Natural killer cell (primary cell): ENCODE results near the gene LUZP1. TPM values are rescaled to one million over a fixed set of nuclear protein-coding genes. Genes with fewer than 3 reads are reported as not detected.

Experiments
- ATAC-seq, 3 donors: fragments of 150-1000 bp in 2 of 3; fragments of 200-7000 bp in 1 of 3; cut with Tn5 transposase; 1 replicate in 1 of 3; 2 replicates in 2 of 3; pipeline ENCODE4 v1.10.0; 2021; ENCODE audit warnings: mild to moderate bottlenecking in 2 of 3, moderate library complexity in 2 of 3
- DNase-seq, 2 donors: peaks; one replicate each; pipeline versions ENCODE4 v3.0.0 to v3.0.0-alpha.2; 2013 to 2021; ENCODE audit warnings: mixed read lengths in 1 of 2
- H3K27ac ChIP-seq: one replicate; pipeline ENCODE4 v1.5.1; 2013; ENCODE audit warnings: mild to moderate bottlenecking, low read length
- H3K27me3 ChIP-seq: one replicate; pipeline ENCODE4 v1.6.1; 2013; ENCODE audit warnings: low read length; ENCODE audit not compliant: control insufficient read depth, insufficient read depth
- H3K36me3 ChIP-seq: one replicate; pipeline ENCODE4 v1.6.1; 2013; ENCODE audit warnings: low read length; ENCODE audit not compliant: control insufficient read depth, insufficient read depth
- H3K4me1 ChIP-seq: one replicate; pipeline ENCODE4 v1.6.1; 2013; ENCODE audit warnings: low read length; ENCODE audit not compliant: control insufficient read depth, insufficient read depth
- H3K4me3 ChIP-seq: one replicate; pipeline ENCODE4 v1.5.1; 2013; ENCODE audit warnings: low read length
- H3K9me3 ChIP-seq: one replicate; pipeline ENCODE4 v1.6.1; 2013; ENCODE audit warnings: low read length; ENCODE audit not compliant: control insufficient read depth, insufficient read depth
- H3K27ac Mint-ChIP-seq, 2 donors: one replicate each; pipeline ENCODE4 v1.8.0; 2022; ENCODE audit warnings: mild to moderate bottlenecking in 2 of 2, mixed read lengths in 2 of 2, moderate library complexity in 1 of 2
- H3K27me3 Mint-ChIP-seq, 2 donors: one replicate each; pipeline ENCODE4 v1.8.0; 2022; ENCODE audit warnings: low read depth in 2 of 2, mixed read lengths in 2 of 2
- H3K36me3 Mint-ChIP-seq: one replicate; pipeline ENCODE4 v1.8.0; 2022; ENCODE audit warnings: mixed read lengths
- H3K4me1 Mint-ChIP-seq, 2 donors: one replicate each; pipeline ENCODE4 v1.8.0; 2022; ENCODE audit warnings: mixed read lengths in 2 of 2
- H3K4me3 Mint-ChIP-seq: one replicate; pipeline ENCODE4 v1.8.0; 2022; ENCODE audit warnings: mild to moderate bottlenecking, moderate library complexity, mixed read lengths
- H3K9me3 Mint-ChIP-seq, 2 donors: one replicate each; pipeline ENCODE4 v1.8.0; 2022; ENCODE audit warnings: mixed read lengths in 2 of 2
- WGBS: methylation state at CpG from one replicate; pipeline ENCODE4 v1.1.7; 2013; ENCODE audit warnings: missing lambda C conversion rate; ENCODE audit not compliant: insufficient coverage; 5-methylcytosine and 5-hydroxymethylcytosine counted together
- intact Hi-C: fragments of 100-400 bp; cut with micrococcal nuclease; formaldehyde crosslinking; loops from one replicate; pipeline ENCODE4 v1.14.2; 2022
- total RNA-seq, 4 donors: library from RNA; stranded (reverse); fragments of 120-200 nt in 1 of 4; gene quantifications; one replicate each; pipeline versions ENCODE4 v1.2.3 to v1.2.4, GENCODE V29; 2013 to 2022
- TF ChIP-seq, protein P1 (sequence below): fragments of 200-600 bp; IDR thresholded peaks from one replicate; pipeline ENCODE4 v1.8.0; 2022; ENCODE audit warnings: antibody characterized with exemption

Gene LUZP1
- total RNA-seq, 3 donors from 2014 or later (not counting 1 experiment from before 2014, with no cell fraction given) = 37.0 to 49.4 (median 39.6) TPM

- peaks cover 25 to 28% of the 10 kb centered on the region in 2 donors for H3K27me3 Mint-ChIP-seq
- 76% methylated on average over 4 of the region's 4 CpGs for WGBS
- peaks cover 4% of the 10 kb centered on the region for H3K4me1 ChIP-seq
- no peak overlapping the region for H3K27ac ChIP-seq
- H3K4me1 Mint-ChIP-seq = peaks cover 0 to 12% of the 10 kb centered on the region in 2 donors
- H3K27ac Mint-ChIP-seq = no peak overlapping the region
- H3K27me3 ChIP-seq = peaks cover 3% of the 10 kb centered on the region
- ATAC-seq (no peak), DNase-seq (no peak)
- no peaks in the 10 kb centered on the region for H3K36me3 ChIP-seq
- H3K9me3 Mint-ChIP-seq = no peaks in the 10 kb centered on the region
- no peak overlapping the region for H3K4me3 ChIP-seq
- H3K36me3 Mint-ChIP-seq = no peaks in the 10 kb centered on the region
- intact Hi-C loops = no loop called here
- TF ChIP-seq, protein P1, sequence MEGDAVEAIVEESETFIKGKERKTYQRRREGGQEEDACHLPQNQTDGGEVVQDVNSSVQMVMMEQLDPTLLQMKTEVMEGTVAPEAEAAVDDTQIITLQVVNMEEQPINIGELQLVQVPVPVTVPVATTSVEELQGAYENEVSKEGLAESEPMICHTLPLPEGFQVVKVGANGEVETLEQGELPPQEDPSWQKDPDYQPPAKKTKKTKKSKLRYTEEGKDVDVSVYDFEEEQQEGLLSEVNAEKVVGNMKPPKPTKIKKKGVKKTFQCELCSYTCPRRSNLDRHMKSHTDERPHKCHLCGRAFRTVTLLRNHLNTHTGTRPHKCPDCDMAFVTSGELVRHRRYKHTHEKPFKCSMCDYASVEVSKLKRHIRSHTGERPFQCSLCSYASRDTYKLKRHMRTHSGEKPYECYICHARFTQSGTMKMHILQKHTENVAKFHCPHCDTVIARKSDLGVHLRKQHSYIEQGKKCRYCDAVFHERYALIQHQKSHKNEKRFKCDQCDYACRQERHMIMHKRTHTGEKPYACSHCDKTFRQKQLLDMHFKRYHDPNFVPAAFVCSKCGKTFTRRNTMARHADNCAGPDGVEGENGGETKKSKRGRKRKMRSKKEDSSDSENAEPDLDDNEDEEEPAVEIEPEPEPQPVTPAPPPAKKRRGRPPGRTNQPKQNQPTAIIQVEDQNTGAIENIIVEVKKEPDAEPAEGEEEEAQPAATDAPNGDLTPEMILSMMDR = no peak
- H3K4me3 Mint-ChIP-seq = no peak overlapping the region
- no peaks in the 10 kb centered on the region for H3K9me3 ChIP-seq
These were observed 43.3 kb upstream of the LUZP1 start for GRCh38 chr1:23211955-23212354.

DNA sequence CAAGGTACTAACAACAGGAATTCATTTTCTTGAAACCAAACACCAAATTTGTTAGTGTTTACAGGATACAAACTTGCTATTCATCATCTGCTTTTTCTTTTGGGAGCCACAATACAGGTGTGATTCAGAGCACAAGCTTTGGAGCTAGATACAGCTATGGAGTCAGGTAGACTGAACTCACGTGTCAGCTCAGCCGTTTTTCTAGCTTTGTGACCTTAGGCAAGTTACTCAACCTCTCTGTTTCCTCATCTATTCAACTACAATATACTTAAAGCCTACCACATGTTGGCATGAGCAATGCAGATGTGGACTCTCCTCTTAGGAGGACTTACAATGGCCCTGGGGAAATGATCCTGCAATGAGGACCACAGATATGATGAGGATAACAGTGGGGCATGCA, 42.3 kb upstream of the LUZP1 start:
- no peak overlapping the region for H3K27ac ChIP-seq
- H3K9me3 Mint-ChIP-seq = no peaks in the 10 kb centered on the region
- H3K27me3 Mint-ChIP-seq = peaks cover 25% of the 10 kb centered on the region in 2 donors
- intact Hi-C loops = no loop called here
- TF ChIP-seq, protein P1 = no peak
- no peaks in the 10 kb centered on the region for H3K36me3 ChIP-seq
- no peaks in the 10 kb centered on the region for H3K36me3 Mint-ChIP-seq
- H3K4me3 Mint-ChIP-seq = no peak overlapping the region
- DNase-seq (no peak), ATAC-seq (no peak)
- H3K27me3 ChIP-seq = no peaks in the 10 kb centered on the region
- no peaks in the 10 kb centered on the region for H3K9me3 ChIP-seq
- H3K4me1 Mint-ChIP-seq = peaks cover 0 to 12% of the 10 kb centered on the region in 2 donors
- H3K27ac Mint-ChIP-seq = no peak overlapping the region
- H3K4me1 ChIP-seq = no peaks in the 10 kb centered on the region
- WGBS = 72% methylated on average over 2 of the region's 2 CpGs
- no peak overlapping the region for H3K4me3 ChIP-seq

DNA sequence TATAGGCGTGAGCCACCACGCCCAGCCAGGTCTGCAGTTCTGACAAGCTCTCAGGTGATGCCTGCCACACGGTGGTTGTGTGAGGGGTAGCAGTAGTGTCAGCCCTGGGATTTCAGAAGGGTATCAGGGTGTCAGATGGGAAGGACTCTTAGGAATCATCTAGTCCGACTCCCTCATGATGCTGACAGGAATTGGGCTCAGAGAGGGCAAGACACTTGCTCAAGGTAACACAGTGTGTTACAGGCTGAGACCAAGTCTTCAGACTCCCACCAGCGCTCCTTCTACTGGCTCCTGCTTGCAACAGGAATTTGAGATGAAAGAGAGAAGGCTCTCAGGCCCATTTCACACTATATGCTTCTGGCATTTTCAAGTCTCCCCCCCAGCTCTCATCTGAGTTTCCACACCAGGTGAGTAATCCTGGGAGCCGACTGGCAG, 41.7 kb upstream of the LUZP1 start:
- no peak overlapping the region for H3K27ac ChIP-seq
- DNase-seq = peak in 1 of 2 donors; percentile 11
- no peak for ATAC-seq
- Mint-ChIP-seq H3K27me3 (peaks cover 24 to 25% of the 10 kb centered on the region in 2 donors), H3K27ac (no peak overlapping the region), H3K36me3 (no peaks in the 10 kb centered on the region), H3K4me3 (no peak overlapping the region), H3K9me3 (no peaks in the 10 kb centered on the region), H3K4me1 (peaks cover 0 to 12% of the 10 kb centered on the region in 2 donors)
- H3K4me3 ChIP-seq = no peak overlapping the region
- H3K36me3 ChIP-seq = no peaks in the 10 kb centered on the region
- no peaks in the 10 kb centered on the region for H3K27me3 ChIP-seq
- no peaks in the 10 kb centered on the region for H3K9me3 ChIP-seq
- TF ChIP-seq, protein P1 = no peak
- H3K4me1 ChIP-seq = no peaks in the 10 kb centered on the region
- 45% methylated on average over 6 of the region's 6 CpGs for WGBS
- intact Hi-C loops = no loop called here

DNA sequence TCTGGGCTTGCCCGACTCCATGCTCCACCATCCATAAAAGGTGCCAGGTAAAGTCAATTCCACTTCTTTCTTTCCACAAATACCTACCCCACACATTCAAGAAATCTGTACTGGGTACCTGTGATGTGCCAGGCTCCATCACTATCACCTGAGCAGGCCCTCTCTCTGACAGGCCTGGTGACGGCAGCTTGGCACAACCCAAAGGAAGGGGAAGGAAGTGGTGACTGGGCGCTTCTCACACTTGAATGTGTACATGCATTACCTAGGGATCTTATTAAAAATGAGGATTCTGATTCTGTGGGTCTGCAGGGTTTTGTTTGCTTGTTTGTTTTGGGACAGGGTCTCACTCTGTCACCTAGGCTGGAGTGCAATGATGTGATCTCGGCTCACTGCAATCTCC, 41.1 kb upstream of the LUZP1 start:
- 46% methylated on average over 4 of the region's 4 CpGs for WGBS
- ATAC-seq (no peak), DNase-seq (peak in 1 of 2 donors; percentile 18)
- H3K27me3 Mint-ChIP-seq = peaks cover 22 to 25% of the 10 kb centered on the region in 2 donors
- H3K4me1 ChIP-seq = no peaks in the 10 kb centered on the region
- H3K27ac ChIP-seq = no peak overlapping the region
- H3K4me3 ChIP-seq = no peak overlapping the region
- no peak overlapping the region for H3K4me3 Mint-ChIP-seq
- no peaks in the 10 kb centered on the region for H3K9me3 ChIP-seq
- H3K36me3 ChIP-seq = no peaks in the 10 kb centered on the region
- TF ChIP-seq, protein P1 = no peak
- H3K4me1 Mint-ChIP-seq = peaks cover 0 to 10% of the 10 kb centered on the region in 2 donors
- H3K27me3 ChIP-seq = no peaks in the 10 kb centered on the region
- no peaks in the 10 kb centered on the region for H3K36me3 Mint-ChIP-seq
- intact Hi-C loops = no loop called here
- no peaks in the 10 kb centered on the region for H3K9me3 Mint-ChIP-seq
- H3K27ac Mint-ChIP-seq = no peak overlapping the region
